Measurements from ENCODE around the gene ZBTB46. TPM values are rescaled to one million over a fixed set of nuclear protein-coding genes. Genes with fewer than 3 reads are reported as not detected.

Gene ZBTB46
- total RNA-seq, 6 experiments from 2014 or later = 1.2 to 4.2 (median 2.4) TPM

DNA sequence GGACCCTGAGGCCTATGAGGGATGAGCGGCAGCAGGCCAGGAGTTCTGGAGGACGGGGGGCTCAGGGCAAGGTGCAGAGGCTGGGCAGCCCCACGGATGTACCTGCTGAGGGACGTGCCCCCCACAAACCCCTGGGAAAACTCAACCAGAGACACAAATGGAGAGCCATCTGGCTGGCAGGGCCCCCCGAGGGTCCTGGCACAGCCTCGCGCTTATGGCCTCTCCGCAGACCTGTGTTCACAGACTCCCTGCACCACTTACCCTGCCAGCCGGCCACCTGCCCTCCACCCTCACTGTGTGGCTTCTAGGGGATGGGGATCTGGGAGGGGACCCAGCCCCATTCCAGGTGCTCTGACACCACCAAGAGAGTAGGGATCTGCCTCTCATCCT lies 3.4 kb upstream of the ZBTB46 start:
- WGBS (ENCODE audit: insufficient coverage, low coverage, low lambda C conversion rate, missing lambda C conversion rate) = 100% methylated on average over 1 of the region's 9 CpGs
- intact Hi-C loops (cut with DNase I) = no loop called here
- no peak for DNase-seq

DNA sequence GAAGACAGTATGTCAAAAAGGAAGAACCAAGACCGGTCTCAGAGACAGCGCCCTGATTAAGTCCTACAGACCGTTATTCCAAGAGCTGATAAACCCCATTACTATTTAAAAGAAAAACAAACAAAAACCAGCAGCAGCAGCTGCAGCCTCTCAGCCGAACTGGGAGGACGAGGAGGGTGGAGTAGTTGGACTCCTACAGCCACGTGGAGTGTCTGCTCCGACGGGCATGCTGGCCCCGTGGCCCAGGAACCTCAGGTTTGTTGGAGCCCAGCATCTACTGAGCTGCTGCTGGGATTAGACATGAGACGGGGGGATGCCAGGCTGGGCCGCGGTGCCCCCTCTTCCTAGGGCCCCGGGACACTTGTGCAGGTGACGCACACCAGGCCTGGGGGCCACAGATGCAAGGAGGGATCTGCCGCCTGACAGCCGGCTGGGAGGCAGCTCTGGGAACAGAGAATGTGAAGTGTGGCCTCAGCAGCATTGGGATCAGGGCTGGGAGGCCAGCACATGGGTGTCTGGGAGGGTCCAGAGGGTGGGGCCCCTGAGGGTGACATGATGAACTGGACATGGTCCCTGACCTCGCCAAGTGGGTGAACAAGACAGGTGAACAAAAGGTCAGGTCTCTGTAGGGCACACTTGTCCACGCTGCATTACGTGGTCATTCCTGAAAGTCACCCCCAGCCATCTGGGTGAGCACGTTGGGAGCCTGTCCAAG lies 2.9 kb upstream of the ZBTB46 start:
- Histone ChIP-seq H3K9me3 (no peaks in the 10 kb centered on the region), H3K4me3 (no peak overlapping the region), H3K27ac (no peak overlapping the region), H3K36me3 (no peaks in the 10 kb centered on the region), H3K27me3 (no peaks in the 10 kb centered on the region), H3K4me1 (no peaks in the 10 kb centered on the region)
- TF ChIP-seq, protein P1, sequence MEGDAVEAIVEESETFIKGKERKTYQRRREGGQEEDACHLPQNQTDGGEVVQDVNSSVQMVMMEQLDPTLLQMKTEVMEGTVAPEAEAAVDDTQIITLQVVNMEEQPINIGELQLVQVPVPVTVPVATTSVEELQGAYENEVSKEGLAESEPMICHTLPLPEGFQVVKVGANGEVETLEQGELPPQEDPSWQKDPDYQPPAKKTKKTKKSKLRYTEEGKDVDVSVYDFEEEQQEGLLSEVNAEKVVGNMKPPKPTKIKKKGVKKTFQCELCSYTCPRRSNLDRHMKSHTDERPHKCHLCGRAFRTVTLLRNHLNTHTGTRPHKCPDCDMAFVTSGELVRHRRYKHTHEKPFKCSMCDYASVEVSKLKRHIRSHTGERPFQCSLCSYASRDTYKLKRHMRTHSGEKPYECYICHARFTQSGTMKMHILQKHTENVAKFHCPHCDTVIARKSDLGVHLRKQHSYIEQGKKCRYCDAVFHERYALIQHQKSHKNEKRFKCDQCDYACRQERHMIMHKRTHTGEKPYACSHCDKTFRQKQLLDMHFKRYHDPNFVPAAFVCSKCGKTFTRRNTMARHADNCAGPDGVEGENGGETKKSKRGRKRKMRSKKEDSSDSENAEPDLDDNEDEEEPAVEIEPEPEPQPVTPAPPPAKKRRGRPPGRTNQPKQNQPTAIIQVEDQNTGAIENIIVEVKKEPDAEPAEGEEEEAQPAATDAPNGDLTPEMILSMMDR (IDR thresholded peaks at IDR 0.05) = no peak
- TF ChIP-seq POLR2A (IDR thresholded peaks at IDR 0.05) = no peak
- 61% methylated on average over 8 of the region's 20 CpGs for WGBS (ENCODE audit: insufficient coverage, low coverage, low lambda C conversion rate, missing lambda C conversion rate)
- intact Hi-C loops (cut with DNase I) = no loop called here
- DNase-seq (no peak), ATAC-seq (no peak)

More for the DNA sequence above, 3.4 kb upstream of the ZBTB46 start:
- no peaks in the 10 kb centered on the region for H3K9me3 ChIP-seq
- H3K36me3 ChIP-seq = no peaks in the 10 kb centered on the region
- H3K4me1 ChIP-seq = no peaks in the 10 kb centered on the region
- TF ChIP-seq, protein P1 (IDR thresholded peaks at IDR 0.05) = no peak
- TF ChIP-seq POLR2A (IDR thresholded peaks at IDR 0.05) = no peak
- H3K27me3 ChIP-seq = no peaks in the 10 kb centered on the region
- no peak overlapping the region for H3K4me3 ChIP-seq
- no peak for ATAC-seq
- no peak overlapping the region for H3K27ac ChIP-seq

DNA sequence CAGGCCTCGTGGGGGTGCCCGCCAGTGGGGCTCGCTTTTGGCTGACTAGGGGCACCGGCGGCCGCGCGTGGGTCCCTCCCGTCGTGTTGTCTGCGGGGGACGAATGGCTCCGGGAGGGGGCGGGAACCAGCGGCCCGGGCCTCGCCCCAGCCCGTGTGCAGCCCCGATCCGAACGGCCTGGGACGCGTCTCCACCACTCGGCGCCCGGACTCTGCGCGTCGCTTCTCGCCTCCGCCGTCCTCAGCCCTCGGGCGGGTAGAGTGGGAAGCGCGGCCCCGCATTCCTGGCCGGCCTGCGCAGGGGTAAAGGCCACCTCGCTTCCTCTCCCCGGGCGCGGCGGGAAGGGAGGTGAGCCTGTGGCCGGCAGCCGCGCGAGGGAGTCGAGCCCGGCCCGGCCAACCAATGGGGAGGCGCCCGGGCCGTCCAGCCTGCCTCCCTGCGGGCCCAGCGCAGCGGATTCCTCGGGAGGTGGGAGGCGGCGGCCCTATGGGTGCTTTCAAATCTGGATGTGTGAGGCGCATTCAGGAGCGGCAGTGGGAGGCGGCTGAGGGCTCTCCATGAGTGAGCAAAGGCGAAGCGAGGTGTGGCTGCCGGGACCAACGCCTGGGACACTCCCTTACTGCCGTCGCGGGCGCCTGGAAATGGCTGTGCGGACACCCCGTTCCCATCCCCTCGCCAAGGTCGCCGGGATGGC lies 1.1 kb upstream of the ZBTB46 start:
- no peaks in the 10 kb centered on the region for H3K4me1 ChIP-seq
- no peaks in the 10 kb centered on the region for H3K27me3 ChIP-seq
- intact Hi-C loops (cut with DNase I) = no loop called here
- H3K9me3 ChIP-seq = no peaks in the 10 kb centered on the region
- TF ChIP-seq, protein P1 (IDR thresholded peaks at IDR 0.05) = no peak
- TF ChIP-seq POLR2A (IDR thresholded peaks at IDR 0.05) = peak; percentile 43
- DNase-seq = peak in 2 of 3 donors; percentile 63 to 70
- peak overlapping the region; percentile 35 to 56 (median 35) for H3K4me3 ChIP-seq
- H3K27ac ChIP-seq = peak overlapping the region in 2 of 3 donors; percentile 49 to 57
- H3K36me3 ChIP-seq = no peaks in the 10 kb centered on the region
- peak; percentile 59 to 73 (median 61) for ATAC-seq
- WGBS (ENCODE audit: insufficient coverage, low coverage, low lambda C conversion rate, missing lambda C conversion rate) = 3% methylated on average over 13 of the region's 76 CpGs

DNA sequence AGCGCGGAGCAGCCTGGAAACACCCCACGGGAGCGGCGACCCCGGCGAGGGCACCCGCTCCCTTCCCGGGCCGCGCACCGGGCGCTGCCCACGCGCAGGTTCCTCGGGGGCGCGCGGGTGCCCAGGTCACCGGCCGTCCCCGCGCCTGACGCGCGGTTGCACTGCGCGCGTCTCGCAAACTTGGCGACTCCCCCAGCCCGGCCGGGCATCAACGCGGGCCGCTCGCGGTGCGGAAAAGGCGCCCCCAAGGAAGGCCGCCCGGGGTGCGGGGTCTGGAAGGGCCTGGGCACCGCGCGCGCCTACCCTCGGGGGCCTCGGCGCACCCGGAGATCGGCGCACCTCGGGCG lies 555 bp upstream of the ZBTB46 start:
- ATAC-seq (peak in 2 of 4 donors; percentile 1 to 4), DNase-seq (no peak)
- Histone ChIP-seq H3K9me3 (no peaks in the 10 kb centered on the region), H3K36me3 (no peaks in the 10 kb centered on the region), H3K27me3 (no peaks in the 10 kb centered on the region), H3K27ac (peak overlapping the region in 2 of 3 donors; percentile 49 to 57), H3K4me1 (no peaks in the 10 kb centered on the region), H3K4me3 (peak overlapping the region; percentile 35 to 56 (median 35))
- no peak for TF ChIP-seq POLR2A (IDR thresholded peaks at IDR 0.05)
- TF ChIP-seq, protein P1 (IDR thresholded peaks at IDR 0.05) = no peak
- no CpG with 5 or more reads among the region's 55 CpGs for WGBS (ENCODE audit: insufficient coverage, low coverage, low lambda C conversion rate, missing lambda C conversion rate)
- intact Hi-C loops (cut with DNase I) = no loop called here
